ENCODE results near the gene ARHGAP23. TPM values are rescaled to one million over a fixed set of nuclear protein-coding genes. Genes with fewer than 3 reads are reported as not detected.

The ARHGAP23 gene
- total and polyA plus RNA-seq, 2 experiments from 2014 or later, result 21.4 to 150 TPM

- no peak overlapping the region for H3K4me3 ChIP-seq
Measured at GRCh38 chr17:38533866-38534497, 105.7 kb downstream of the ARHGAP23 start.

More at GRCh38 chr17:38533866-38534497, 105.7 kb downstream of the ARHGAP23 start:
- Mint-ChIP-seq H3K36me3 (ENCODE audit: low read depth) (no peaks in the 10 kb centered on the region), H3K4me1 (peaks cover 41% of the 10 kb centered on the region), H3K27me3 (ENCODE audit: insufficient read depth, low read depth, poor library complexity) (peaks cover 40% of the 10 kb centered on the region), H3K4me3 (no peak overlapping the region), H3K27ac (no peak overlapping the region), H3K9me3 (no peaks in the 10 kb centered on the region; the same call in 2 of the 3 replicates)
- DNase-seq (ENCODE audit: low spot score) (peak; percentile 56), ATAC-seq (peak; percentile 43)
- no peaks in the 10 kb centered on the region; the same call in 1 of the 2 replicates for H4K20me1 ChIP-seq (replicated peaks; ENCODE audit: insufficient read depth)
- H3K4me1 ChIP-seq (ENCODE audit: insufficient read depth), result peaks cover 27% of the 10 kb centered on the region
- H3K4me2 ChIP-seq, result peak overlapping the region; percentile 32; the same call in 1 of the 2 replicates
- 0 out of 2 replicates have a peak, but pooled peaks cover 7% of the 10 kb centered on the region for H3F3A ChIP-seq (replicated peaks; ENCODE audit: low read depth)
- H2AFZ ChIP-seq, result no peak overlapping the region
- H3K27ac ChIP-seq (ENCODE audit: low read depth), result no peak overlapping the region
- H3K36me3 ChIP-seq (ENCODE audit: insufficient read depth), result no peaks in the 10 kb centered on the region
- TF ChIP-seq NANOG (IDR thresholded peaks at IDR 0.05; ENCODE audit: borderline replicate concordance) (no peak), EZH2 (IDR thresholded peaks at IDR 0.05; ENCODE audit: low read depth, unreplicated experiment) (no peak), ZNF462 (CRISPR knock-in tag; IDR thresholded peaks at IDR 0.05) (no peak), CREB1 (CRISPR knock-in tag; IDR thresholded peaks at IDR 0.05; ENCODE audit: low read depth) (no peak), EZH2phosphoT487 (IDR thresholded peaks at IDR 0.05; ENCODE audit: unreplicated experiment) (no peak), POLR2AphosphoS5 (IDR thresholded peaks at IDR 0.05; ENCODE audit: low read depth) (no peak), CTCF (conservative IDR thresholded peaks at IDR 0.05; ENCODE audit: low read depth in 2 of 2) (no peak), ZNF331 (CRISPR knock-in tag; IDR thresholded peaks at IDR 0.05; ENCODE audit: low read depth) (no peak), ZNF114 (CRISPR knock-in tag; IDR thresholded peaks at IDR 0.05) (no peak), JUNB (IDR thresholded peaks at IDR 0.05; ENCODE audit: unreplicated experiment) (no peak), REST (IDR thresholded peaks at IDR 0.05; ENCODE audit: unreplicated experiment) (no peak), ETS1 (IDR thresholded peaks at IDR 0.05) (no peak)
- H3K9me2 ChIP-seq (ENCODE audit: insufficient read depth), result no peaks in the 10 kb centered on the region
- no peaks in the 10 kb centered on the region for H3K79me2 ChIP-seq (replicated peaks; ENCODE audit: insufficient read depth)
- H3K27me3 ChIP-seq (ENCODE audit: insufficient read depth), result no peaks in the 10 kb centered on the region

Measured in GM23338 (cell line).